Femur (tissue), 1 donor: ENCODE data around the gene RABGGTA.
"Not testable (repeated sequence)": the region's sequence is repeated elsewhere in the genome, so short reads cannot be mapped to it uniquely, and the experiment has no call there.

Source experiments
- DNase-seq: peaks from one replicate; pipeline ENCODE4 v3.0.0-alpha.2; 2017

RABGGTA gene

GRCh38 chr14:24260026-24260779, 11.2 kb downstream of the RABGGTA start:
- no peak for DNase-seq

- DNase-seq, result peak; percentile 62
Observed at GRCh38 chr14:24259282-24260025, 11.9 kb downstream of the RABGGTA start.

DNA sequence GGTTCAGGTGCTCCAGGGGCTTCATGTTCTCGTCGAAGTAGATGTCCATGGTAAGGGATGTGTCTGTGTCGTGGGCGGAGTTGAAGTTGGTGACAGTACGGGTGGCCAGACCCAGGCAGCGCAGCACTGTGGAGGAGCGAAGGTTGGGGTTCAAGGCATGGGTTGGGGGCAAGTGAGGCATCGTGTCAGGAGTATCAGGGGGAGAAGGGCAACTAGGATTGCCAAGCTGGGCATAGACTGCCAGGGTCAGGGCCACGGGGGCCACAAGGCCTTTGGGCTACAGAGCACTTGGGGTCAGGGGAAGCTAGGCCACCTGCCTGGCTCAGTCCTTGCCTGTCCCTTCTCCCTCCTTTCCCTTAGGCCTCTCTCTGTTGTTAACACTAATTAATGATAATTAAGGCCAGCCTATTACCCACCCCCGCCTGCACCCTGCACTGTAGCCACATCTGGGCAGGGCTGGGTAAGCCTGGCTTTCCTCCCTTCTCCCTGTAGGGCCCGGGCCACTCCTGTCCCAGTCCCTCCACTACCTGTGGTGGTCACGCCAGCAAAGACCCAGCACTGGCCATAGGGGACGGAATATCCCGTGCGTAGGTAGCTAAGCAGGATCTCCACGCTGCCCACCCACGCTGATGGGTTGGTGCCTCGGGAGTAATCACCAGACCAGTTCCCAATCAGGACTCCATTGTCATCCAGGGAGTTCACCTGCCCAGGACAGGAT, 12.7 kb downstream of the RABGGTA start:
- DNase-seq, result no peak

DNA sequence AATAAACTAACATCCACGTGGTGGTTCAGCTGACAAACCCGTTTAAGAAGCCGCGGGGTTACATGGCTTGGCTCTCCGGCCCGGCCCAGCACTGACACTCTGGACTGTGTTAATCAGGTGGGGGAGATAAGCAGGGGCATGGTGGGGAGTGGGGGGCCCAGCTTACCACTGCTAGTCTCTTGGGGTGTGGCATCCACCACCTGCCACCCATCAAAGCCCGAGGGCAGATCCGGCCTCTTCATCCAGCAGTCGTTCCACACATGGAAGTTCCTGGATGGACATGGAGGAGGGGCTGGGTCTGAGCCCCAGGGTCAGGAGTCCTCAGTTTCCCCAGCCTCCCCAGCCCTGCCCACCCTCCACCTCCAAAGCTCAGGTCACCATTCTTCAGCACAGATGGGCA, 13.3 kb downstream of the RABGGTA start:
- no peak for DNase-seq

DNA sequence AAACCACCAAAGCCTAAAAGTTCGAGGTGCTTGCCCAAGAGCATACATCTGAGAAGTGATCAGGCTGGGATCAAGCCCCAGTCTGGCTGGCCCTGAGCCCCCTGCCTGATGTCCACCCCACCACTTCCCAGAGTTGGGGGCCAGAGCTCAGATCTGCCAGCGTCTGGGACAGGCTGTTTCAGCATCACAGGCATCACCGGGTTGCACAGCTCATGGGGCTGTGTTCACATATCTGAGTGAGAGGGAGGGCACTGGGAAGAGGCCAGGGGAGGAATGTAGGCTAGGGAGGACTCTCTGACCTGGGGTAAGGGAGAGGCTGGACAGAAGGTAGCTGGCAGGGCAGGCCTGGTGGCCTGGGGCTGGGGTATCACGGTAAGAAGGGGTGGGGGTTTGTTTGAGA, 14.4 kb downstream of the RABGGTA start:
- no peak for DNase-seq

GRCh38 chr14:24255931-24256711, 15.3 kb downstream of the RABGGTA start:
- DNase-seq, result no peak

- no peak for DNase-seq
Observed at GRCh38 chr14:24255438-24255837, 16.0 kb downstream of the RABGGTA start.

DNA sequence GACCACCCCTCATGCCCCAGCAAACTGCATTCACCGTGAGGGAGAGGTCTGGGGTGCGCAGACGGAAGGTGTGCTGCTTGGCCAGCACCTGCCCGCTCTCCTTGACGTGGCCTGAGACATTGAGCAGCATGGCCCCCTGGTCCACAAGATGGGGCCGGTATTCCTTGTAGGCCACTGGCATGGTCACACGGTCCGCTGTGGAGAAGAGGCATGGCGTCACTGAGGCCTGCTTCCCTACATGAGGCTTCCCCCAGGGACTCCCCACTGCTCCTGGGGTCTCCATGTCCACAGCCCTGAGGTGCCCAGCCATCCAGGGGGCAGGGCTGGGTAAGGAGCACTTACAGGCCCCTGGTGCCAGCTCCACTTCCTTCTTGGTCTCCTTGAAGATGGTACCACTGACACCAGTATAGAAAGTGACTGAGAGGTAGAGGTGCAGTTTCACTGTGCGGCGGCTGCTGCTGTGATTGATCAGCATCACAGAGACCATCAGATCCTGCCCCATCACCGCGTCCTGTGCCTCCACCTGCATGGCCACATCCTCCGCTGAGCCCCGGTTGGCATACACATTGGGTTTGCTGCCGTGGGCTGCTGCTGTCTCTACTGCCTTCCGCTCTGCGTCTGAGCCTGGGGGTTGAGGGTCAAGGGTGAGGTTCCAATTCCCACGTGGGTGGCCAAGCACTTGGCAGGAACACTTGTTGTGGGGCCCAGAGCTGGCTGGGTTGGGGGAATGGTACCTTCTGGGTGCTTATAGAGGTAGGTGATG, 16.6 kb downstream of the RABGGTA start:
- no peak for DNase-seq

DNA sequence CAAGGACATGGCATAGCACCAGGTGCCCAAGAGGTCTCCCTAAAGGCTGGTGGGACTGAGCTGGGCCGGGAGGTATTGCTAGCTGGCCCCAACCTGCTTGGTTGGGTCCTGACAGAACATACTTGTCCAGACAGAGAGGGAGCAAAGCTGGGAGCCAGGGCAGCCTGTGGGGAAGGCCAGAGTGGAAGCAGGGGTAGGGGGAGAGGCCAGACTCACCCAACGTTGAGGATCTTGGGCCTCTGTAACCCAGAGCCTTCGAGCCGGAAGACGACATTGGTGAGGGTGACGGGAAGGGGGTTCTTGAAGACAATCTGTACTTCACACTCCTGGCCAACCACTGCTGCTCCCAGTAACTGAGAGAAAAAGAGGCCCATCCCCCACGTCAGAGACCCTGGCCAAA, 17.5 kb downstream of the RABGGTA start:
- DNase-seq, result no peak

GRCh38 chr14:24252289-24253124, 18.9 kb downstream of the RABGGTA start:
- DNase-seq, result no peak

DNA sequence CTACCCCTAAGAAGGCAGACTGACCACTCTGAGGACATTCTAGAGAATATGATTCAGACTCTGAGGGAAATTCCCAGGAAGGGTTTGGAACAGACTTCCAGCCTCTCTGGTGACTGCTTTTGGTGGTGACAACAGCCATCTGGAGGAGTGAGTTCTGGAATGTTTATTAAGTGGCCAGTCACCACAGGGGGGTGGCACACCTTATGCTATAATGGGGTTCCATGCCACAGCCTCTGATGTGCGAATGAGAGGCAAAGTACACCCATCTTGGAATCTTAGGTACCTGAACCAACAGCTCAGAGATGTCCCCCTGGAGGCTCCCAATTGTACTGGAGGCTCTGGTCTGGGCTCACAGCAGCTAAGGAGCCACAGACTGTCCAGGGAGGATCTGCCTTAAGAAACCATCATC, 19.5 kb downstream of the RABGGTA start:
- DNase-seq, result no peak

DNA sequence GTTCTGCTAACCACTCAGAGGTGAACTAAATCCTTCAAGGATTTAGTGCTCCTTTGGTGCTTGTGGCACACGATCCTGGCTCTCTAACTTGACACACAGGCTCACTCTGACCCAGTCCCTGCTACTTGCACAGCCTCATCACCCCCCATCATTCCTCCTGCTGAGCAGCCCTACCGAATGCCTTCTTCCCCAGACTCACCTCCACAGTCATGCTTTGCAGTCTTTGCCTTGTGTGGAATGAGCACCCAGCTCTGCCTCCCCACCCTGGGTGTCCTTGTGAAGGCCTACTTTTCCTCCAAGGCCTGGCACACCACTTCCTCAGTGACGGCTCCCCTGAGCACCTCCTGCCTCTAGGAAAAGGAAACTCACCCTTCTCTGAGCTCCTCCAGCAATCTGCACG, 21.0 kb downstream of the RABGGTA start:
- DNase-seq, result no peak

- no peak for DNase-seq
Observed at GRCh38 chr14:24249230-24250021, 22.0 kb downstream of the RABGGTA start.

GRCh38 chr14:24247422-24247821, 24.0 kb downstream of the RABGGTA start:
- DNase-seq, result no peak

GRCh38 chr14:24246765-24247212, 24.6 kb downstream of the RABGGTA start:
- DNase-seq, result no peak

DNA sequence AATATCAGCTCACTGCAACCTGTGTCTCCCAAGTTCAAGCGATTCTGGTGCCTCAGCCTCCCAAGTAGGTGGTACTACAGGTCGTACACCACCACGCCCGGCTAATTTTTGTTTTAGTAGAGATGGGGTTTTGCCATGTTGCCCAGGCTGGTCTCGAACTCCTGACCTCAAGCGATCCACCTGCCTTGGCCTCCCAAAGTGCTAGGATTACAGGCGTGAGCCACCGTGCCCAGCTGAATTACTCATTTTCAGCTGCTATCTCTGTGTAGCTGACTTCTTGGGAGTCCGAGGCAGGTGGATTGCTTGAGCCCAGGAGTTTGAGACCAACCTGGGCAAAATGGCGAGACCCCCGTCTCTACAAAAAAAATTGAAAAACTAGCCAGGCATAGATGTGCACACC, 26.0 kb downstream of the RABGGTA start:
- not testable (repeated sequence) for DNase-seq

GRCh38 chr14:24243336-24243836, 28.0 kb downstream of the RABGGTA start:
- no peak for DNase-seq

DNA sequence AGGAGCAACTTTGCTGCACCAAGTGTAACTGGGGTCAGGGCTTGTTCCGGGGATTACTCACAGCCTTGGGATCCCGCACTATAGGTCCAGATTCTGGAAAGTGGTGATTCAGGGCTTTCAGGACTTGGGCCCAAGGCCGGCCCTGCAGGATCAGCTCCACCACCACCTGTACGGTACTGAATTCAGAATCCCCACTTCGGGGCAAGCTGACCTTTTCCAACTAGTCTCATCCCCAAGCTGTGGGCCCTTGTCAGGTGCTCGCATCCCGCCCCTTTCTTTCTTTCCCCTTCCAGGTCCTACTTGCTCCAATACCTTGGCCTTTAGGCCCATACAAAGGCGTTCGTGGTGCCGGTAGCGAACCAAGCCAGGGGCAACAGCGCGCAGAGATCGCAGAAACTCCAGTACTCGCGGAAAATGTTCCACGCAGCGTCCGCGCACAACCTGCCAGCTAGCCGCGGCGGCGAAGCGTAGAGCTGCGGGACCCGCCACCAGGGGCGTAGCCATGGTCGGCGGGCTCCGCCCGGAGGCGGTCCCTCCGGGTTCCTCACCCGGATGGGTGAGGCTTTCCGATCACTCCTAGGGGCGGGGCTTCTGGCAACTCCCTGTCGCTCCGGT, 29.5 kb downstream of the RABGGTA start:
- DNase-seq, result peak; percentile 95

GRCh38 chr14:24240110-24240918, 31.1 kb downstream of the RABGGTA start:
- DNase-seq, result no peak
